Measurements from ENCODE around the gene NDUFB10.
A peak's percentile ranks its signal among the peaks of the same experiment; 100 is the strongest.

Gene NDUFB10

DNA sequence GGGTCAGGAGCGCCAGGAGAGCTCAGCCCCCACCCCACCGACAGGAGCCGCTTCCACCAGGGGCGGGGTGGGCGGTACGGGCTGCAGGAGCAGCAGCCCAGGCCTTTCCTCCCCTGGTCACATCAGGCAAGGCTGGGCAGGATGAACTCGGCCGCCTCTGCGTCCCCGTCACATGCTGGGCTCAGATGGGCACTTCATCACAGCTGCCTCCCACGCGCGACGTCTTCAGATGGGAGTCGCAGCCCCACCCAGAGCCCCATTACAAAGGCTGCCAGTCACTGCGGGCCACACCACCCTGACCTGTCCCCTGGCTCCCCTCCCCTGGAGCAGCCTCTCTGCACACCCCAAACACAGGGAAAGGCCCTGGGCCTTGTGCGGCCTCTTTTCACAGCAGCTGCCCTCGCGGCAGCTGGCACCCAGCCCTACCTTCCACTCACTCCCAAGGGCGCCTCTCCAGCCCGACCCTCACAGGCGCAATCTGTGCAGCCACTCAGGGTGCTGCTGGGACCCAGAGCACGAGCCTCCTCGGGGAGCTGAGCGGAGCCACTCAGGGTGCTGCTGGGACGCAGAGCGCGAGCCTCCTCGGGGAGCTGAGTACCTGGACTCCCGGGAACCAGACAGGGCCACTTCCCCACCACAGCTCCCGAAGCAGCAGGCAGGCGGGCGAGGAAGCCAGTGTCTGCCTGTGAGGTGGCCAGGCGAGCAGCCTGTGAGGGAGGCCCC lies 45.6 kb downstream of the NDUFB10 start:
- DNase-seq, result no peak

- no peak for DNase-seq
Measured at GRCh38 chr16:2005646-2006045, 46.3 kb downstream of the NDUFB10 start.

DNA sequence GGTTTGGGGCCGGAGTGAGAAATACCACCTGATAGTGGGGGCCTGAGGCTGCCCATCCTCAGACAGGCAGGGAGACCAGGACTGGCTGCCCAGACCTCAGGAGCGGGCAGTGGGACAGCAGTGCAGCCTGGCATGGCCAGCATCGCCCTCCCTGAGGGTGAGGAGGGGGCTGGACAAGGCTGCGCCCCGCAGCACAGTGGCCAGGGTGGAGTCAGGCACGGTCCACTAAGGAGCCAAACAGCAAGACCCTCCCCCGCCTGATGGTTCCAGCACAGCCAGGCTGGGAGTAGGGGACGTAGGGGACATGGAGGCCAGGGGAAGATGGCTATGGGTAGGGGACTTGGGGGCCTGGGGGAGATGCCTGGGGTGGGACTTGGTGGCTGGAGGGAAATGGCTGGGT lies 47.0 kb downstream of the NDUFB10 start:
- DNase-seq, result no peak

- DNase-seq, result no peak
Measured at GRCh38 chr16:2007081-2007836, 47.9 kb downstream of the NDUFB10 start.

GRCh38 chr16:2008009-2008526 lies 48.7 kb downstream of the NDUFB10 start:
- DNase-seq, result no peak

DNA sequence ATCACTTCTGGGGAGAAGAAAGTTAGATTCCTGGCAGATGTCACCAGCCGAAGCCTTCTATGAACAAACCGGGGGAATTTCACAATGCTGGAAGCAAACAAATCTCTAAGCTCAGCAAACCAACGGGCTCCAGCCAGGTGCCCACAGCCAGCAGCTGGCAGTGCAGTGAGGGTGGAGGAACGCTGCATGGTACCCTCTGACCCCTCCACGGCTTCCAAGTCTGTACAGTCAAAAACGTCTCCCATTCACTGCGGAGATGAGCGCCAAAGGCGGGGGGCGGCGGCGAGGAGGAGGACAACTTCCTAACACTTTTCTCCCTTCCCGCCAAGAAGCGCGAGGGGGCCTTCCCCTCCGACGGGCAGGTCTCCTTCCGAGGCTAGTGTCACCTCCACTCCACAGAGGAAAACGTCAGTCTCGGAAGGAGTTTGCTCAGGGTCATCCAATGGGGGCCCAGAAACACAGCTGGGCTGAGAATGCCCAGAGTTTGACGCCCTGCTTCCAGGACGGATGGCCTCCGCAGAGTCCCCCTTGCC lies 49.4 kb downstream of the NDUFB10 start:
- no peak for DNase-seq

DNA sequence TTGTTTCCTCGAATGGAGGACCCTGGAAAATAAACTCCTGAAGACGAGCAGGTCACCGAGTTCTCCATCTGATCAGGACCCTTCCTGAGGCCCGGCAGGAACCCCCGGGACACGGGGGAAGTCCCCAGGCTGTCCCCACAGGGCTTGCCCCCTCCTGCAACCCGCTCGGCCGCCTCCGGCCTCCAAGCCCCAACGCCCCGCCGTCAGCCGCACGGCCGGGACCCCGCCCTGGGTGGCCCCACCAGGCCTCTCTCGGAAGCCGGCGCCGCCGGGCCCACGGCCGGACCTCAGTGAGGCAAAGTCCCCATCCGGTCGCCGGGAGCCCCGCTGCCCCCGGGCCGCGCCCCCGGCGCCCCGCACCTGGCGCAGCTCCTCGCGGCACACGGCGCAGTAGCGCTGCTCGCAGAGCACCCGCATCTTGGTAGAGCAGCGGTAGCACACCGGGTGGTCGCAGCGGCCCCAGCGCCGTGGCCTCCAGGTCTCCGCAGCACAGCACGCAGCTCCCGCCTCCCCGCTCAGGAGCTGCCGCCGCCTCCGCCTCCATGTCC lies 49.9 kb downstream of the NDUFB10 start:
- DNase-seq, result no peak

DNA sequence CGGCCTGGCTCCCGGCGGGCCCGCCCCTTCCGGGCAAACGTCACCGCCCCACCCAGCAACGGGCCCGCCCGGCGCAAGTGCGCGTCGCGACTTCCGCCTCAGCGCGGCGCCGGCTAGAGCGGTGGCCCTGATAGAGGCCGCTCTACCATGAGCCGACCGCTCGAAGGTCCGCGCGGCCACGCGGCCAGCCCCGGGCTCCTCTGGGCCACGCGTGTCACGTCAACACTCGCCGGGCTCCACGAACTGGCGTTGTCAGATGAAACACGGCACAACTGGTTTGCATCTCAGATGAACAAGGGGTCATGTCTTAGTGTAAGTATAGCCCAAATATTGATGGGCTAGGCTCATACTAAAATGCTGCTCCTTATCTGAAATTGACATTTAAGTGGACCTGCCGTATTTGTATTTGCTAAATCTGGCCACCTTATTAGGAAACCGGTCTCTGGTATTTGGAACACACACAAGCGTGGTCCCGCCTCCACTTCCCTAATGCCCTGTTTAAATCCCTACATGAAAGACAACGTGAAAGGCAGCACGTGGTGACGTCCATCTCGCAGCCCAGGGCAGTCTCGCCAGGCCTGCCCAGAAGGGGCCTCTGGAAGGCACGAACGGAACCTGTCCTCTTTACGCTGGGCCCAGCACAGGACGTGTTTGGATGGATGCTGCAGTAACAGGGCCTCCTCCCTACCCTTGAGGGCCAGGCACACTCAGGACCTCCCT lies 50.6 kb downstream of the NDUFB10 start, which contains the start of gene ZNF598:
ZNF598 (minus strand) TSS at position 31 of the 720 bp plus-strand sequence.
- peak; percentile 55 for DNase-seq

Measured in NCI-H524 treated with DMSO at 0.1 percent for 48 hours (cell line).